Mucosa of gallbladder (tissue), 1 donor: Measurements from ENCODE around the gene IL1RAPL2. TPM values are rescaled to one million over a fixed set of nuclear protein-coding genes. Genes with fewer than 3 reads are reported as not detected.
"Not testable (repeated sequence)": the region's sequence is repeated elsewhere in the genome, so short reads cannot be mapped to it uniquely, and the experiment has no call there.

Experiments
- DNase-seq: peaks from one replicate; pipeline ENCODE4 v3.0.0-alpha.2; 2020; ENCODE audit warnings: low spot score
- total RNA-seq: library from RNA; stranded (reverse); gene quantifications from one replicate; pipeline ENCODE4 v1.2.1, GENCODE V29; 2021
- donor health status: DM: no; HTN: no; CAD: no.

IL1RAPL2 gene
- total RNA-seq, 1 donor from 2014 or later, result 0.35 TPM

- DNase-seq, result not testable (repeated sequence)
Measured at GRCh38 chrX:105796877-105797276, 1230.9 kb downstream of the IL1RAPL2 start.

- DNase-seq, result no peak
Measured at GRCh38 chrX:105803891-105804290, 1237.9 kb downstream of the IL1RAPL2 start.

GRCh38 chrX:105805655-105806054, 1239.7 kb downstream of the IL1RAPL2 start:
- DNase-seq, result not testable (repeated sequence)

- no peak for DNase-seq
Measured at GRCh38 chrX:105816517-105816916, 1250.5 kb downstream of the IL1RAPL2 start.
